Neural progenitor cell (in vitro differentiated cells): ENCODE measurements around the gene RPS10.

Experiments
- CTCF ChIP-seq: fragments of 200-600 bp; sonication (generic); IDR thresholded peaks from 2 replicates; pipeline ENCODE4 v1.5.1; 2017; ENCODE audit warnings: antibody characterized with exemption, mild to moderate bottlenecking
- EZH2 ChIP-seq: fragments of 200-600 bp; sonication (generic); IDR thresholded peaks from 2 replicates; pipeline ENCODE4 v1.6.1; 2017; ENCODE audit warnings: antibody characterized with exemption, mild to moderate bottlenecking, moderate library complexity
- EZH2phosphoT487 ChIP-seq: fragments of 200-600 bp; sonication (generic); IDR thresholded peaks from 2 replicates; pipeline ENCODE4 v1.6.1; 2017; ENCODE audit warnings: antibody characterized with exemption

- TF ChIP-seq CTCF (no peak), EZH2 (no peak), EZH2phosphoT487 (no peak)
Observed at GRCh38 chr6:34393966-34394305, 31.9 kb downstream of the RPS10 start.
